AG04450 (cell line): ENCODE results near the gene TNFSF9. TPM values are rescaled to one million over a fixed set of nuclear protein-coding genes. Genes with fewer than 3 reads are reported as not detected.

ENCODE experiments used
- CTCF ChIA-PET: fragments of 300-600, 350-600 bp; formaldehyde crosslinking; extraction: SDS; loops from one replicate; lab custom pipeline; 2022; ENCODE audit warnings: antibody characterized with exemption, inconsistent platforms; lab: Charles Lee
- POLR2A ChIA-PET: fragments of 350-600 bp; formaldehyde crosslinking; extraction: SDS; loops from one replicate; lab custom pipeline; 2021; ENCODE audit warnings: antibody characterized with exemption, inconsistent platforms; lab: Yijun Ruan, JAX
- DNase-seq: peaks from one replicate; pipeline ENCODE4 v3.0.0-alpha.2; 2011; ENCODE audit warnings: low read depth, low spot score
- H3K27ac ChIP-seq: one replicate; pipeline ENCODE4 v1.5.1; 2012; ENCODE audit warnings: low read depth, low read length, control low read depth
- H3K27me3 ChIP-seq: one replicate; pipeline ENCODE4 v1.6.0; 2012; ENCODE audit warnings: low read length; ENCODE audit not compliant: control insufficient read depth, insufficient read depth
- H3K4me3 ChIP-seq: 2 replicates; pipeline ENCODE4 v1.5.1; 2011; ENCODE audit warnings: mild to moderate bottlenecking, low read depth, low read length, control low read depth
- H3K9me3 ChIP-seq: 2 replicates; pipeline ENCODE4 v1.5.1; 2012; ENCODE audit warnings: low read length; ENCODE audit not compliant: control insufficient read depth, insufficient read depth
- CTCF ChIP-seq: IDR thresholded peaks from 2 replicates; pipeline ENCODE4 v1.5.1; 2011; ENCODE audit warnings: low read depth, low read length, control low read depth, inconsistent platforms
- polyA plus RNA-seq: library from polyadenylated mRNA; depleted of rRNA; stranded (reverse); fragments of >200 nt; gene quantifications from 2 replicates; pipeline ENCODE4 v1.2.3, GENCODE V29; 2011

Gene TNFSF9
- polyA plus RNA-seq, 1 experiment: 0.14 TPM

GRCh38 chr19:6521718-6522646, 8.8 kb upstream of the TNFSF9 start:
- no peak for TF ChIP-seq CTCF
- Histone ChIP-seq H3K4me3 (no peak overlapping the region), H3K27ac (no peak overlapping the region), H3K9me3 (no peaks in the 10 kb centered on the region; the same call in 1 of the 2 replicates), H3K27me3 (peaks cover 3% of the 10 kb centered on the region)
- no peak for DNase-seq
- ChIA-PET CTCF (interaction anchor here (0.7 to 1.7 kb wide), 2 partner anchors 110 to 342 kb away, joined by 3 to 6 read pairs; no protein-coding TSS in a partner anchor), POLR2A (no interaction called here)

- Histone ChIP-seq H3K9me3 (no peaks in the 10 kb centered on the region), H3K27ac (no peak overlapping the region), H3K27me3 (peaks cover 3% of the 10 kb centered on the region), H3K4me3 (no peak overlapping the region)
- ChIA-PET POLR2A (no interaction called here), CTCF (no interaction called here)
- no peak for TF ChIP-seq CTCF
- DNase-seq: no peak
Measured at GRCh38 chr19:6522712-6523111, 8.1 kb upstream of the TNFSF9 start.

GRCh38 chr19:6524311-6524710, 6.5 kb upstream of the TNFSF9 start:
- POLR2A ChIA-PET: no interaction called here
- CTCF ChIA-PET: interaction anchor here (0.6 kb wide), 2 partner anchors 8 to 339 kb away, joined by 3 to 4 read pairs; no protein-coding TSS in a partner anchor

GRCh38 chr19:6527893-6528543, 2.8 kb upstream of the TNFSF9 start:
- no peak for TF ChIP-seq CTCF
- Histone ChIP-seq H3K27me3 (peaks cover 9% of the 10 kb centered on the region), H3K27ac (no peak overlapping the region), H3K9me3 (no peaks in the 10 kb centered on the region), H3K4me3 (no peak overlapping the region)
- ChIA-PET CTCF (no interaction called here), POLR2A (no interaction called here)
- DNase-seq: no peak

More at GRCh38 chr19:6524311-6524710, 6.5 kb upstream of the TNFSF9 start:
- no peak for TF ChIP-seq CTCF
- Histone ChIP-seq H3K27ac (no peak overlapping the region), H3K9me3 (no peaks in the 10 kb centered on the region), H3K27me3 (peaks cover 3% of the 10 kb centered on the region), H3K4me3 (no peak overlapping the region)
- no peak for DNase-seq
